Fibroblast of lung (primary cell): ENCODE data around the gene PDE4B. TPM values are rescaled to one million over a fixed set of nuclear protein-coding genes. Genes with fewer than 3 reads are reported as not detected.

Experiments
- DNase-seq, 2 donors: peaks; one replicate each; pipeline versions ENCODE4 v3.0.0 to v3.0.0-alpha.2; 2010; ENCODE audit warnings: low read depth in 2 of 2
- H2AFZ ChIP-seq: 2 replicates; pipeline ENCODE4 v1.5.1; 2012; ENCODE audit warnings: low read length, control low read depth, inconsistent platforms
- H3K27ac ChIP-seq: 2 replicates; pipeline ENCODE4 v1.5.1; 2011; ENCODE audit warnings: low read length, control low read depth; ENCODE audit not compliant: insufficient read depth
- H3K27me3 ChIP-seq: 2 replicates; pipeline ENCODE4 v1.5.1; 2011; ENCODE audit warnings: mild to moderate bottlenecking, low read length; ENCODE audit not compliant: control insufficient read depth, insufficient read depth
- H3K36me3 ChIP-seq: 2 replicates; pipeline ENCODE4 v1.5.1; 2011; ENCODE audit warnings: low read length; ENCODE audit not compliant: control insufficient read depth, insufficient read depth
- H3K4me1 ChIP-seq: 2 replicates; pipeline ENCODE4 v1.5.1; 2011; ENCODE audit warnings: low read length; ENCODE audit not compliant: control insufficient read depth, insufficient read depth; ENCODE audit errors: extremely low read depth
- H3K4me2 ChIP-seq: 2 replicates; pipeline ENCODE4 v1.5.1; 2011; ENCODE audit warnings: low read length, control low read depth; ENCODE audit not compliant: insufficient read depth; ENCODE audit errors: extremely low read depth
- H3K4me3 ChIP-seq, 4 experiments: fragments of 200-600 bp in 1 of 4; sonication (generic) in 1 of 4; replicated peaks in 1 of 4; 2 replicates each; pipeline ENCODE4 v1.5.1; 2011 to 2016; ENCODE audit warnings: low read length in 4 of 4, low read depth in 3 of 4, mild to moderate bottlenecking in 3 of 4, control low read depth in 2 of 4, inconsistent platforms in 1 of 4, mixed read lengths in 1 of 4; ENCODE audit not compliant: insufficient read depth in 1 of 4; ENCODE audit errors: control extremely low read depth in 1 of 4
- H3K79me2 ChIP-seq: 2 replicates; pipeline ENCODE4 v1.5.1; 2012; ENCODE audit warnings: mild to moderate bottlenecking, low read length, inconsistent platforms; ENCODE audit not compliant: control insufficient read depth, insufficient read depth
- H3K9ac ChIP-seq: 2 replicates; pipeline ENCODE4 v1.5.1; 2011; ENCODE audit warnings: mild to moderate bottlenecking, low read length, control low read depth; ENCODE audit not compliant: insufficient read depth
- H3K9me3 ChIP-seq: 2 replicates; pipeline ENCODE4 v1.5.1; 2012; ENCODE audit warnings: low read depth, low read length; ENCODE audit not compliant: control insufficient read depth, insufficient read depth
- H4K20me1 ChIP-seq: 2 replicates; pipeline ENCODE4 v1.5.1; 2011; ENCODE audit warnings: low read length; ENCODE audit not compliant: control insufficient read depth, insufficient read depth; ENCODE audit errors: extremely low read depth
- EZH2 ChIP-seq: IDR thresholded peaks from 2 replicates; pipeline ENCODE4 v1.5.1; 2012; ENCODE audit warnings: low read length, control low read depth, mild to moderate bottlenecking; ENCODE audit errors: missing control alignments
- polyA plus RNA-seq, 2 donors: library from polyadenylated mRNA; depleted of rRNA in 1 of 2; stranded (reverse) in 1 of 2; unstranded in 1 of 2; fragments of >200 nt; gene quantifications; 2 replicates each; pipeline ENCODE4 v1.2.1, GENCODE V29; 2011 to 2012; ENCODE audit warnings: missing spikeins in 1 of 2
- total RNA-seq: library from RNA; depleted of rRNA; stranded (reverse); fragments of >200 nt; gene quantifications from 2 replicates; pipeline ENCODE4 v1.2.1, GENCODE V29; 2014
- TF ChIP-seq, protein P1 (sequence below), 2 donors: IDR thresholded peaks in 1 of 2; conservative IDR thresholded peaks in 1 of 2; 1 replicate in 1 of 2; 2 replicates in 1 of 2; pipeline ENCODE4 v1.5.1; 2011 to 2012; ENCODE audit warnings: low read length in 2 of 2, control low read depth in 1 of 2, inconsistent platforms in 1 of 2, low read depth in 1 of 2, mild to moderate bottlenecking in 1 of 2

PDE4B gene
- total and polyA plus RNA-seq, 2 donors (not counting 1 experiment from before 2014, with no cell fraction given) = 3.7 to 19.8 TPM

GRCh38 chr1:66295803-66296202 lies 503.1 kb downstream of the PDE4B start:
- TF ChIP-seq, protein P1, sequence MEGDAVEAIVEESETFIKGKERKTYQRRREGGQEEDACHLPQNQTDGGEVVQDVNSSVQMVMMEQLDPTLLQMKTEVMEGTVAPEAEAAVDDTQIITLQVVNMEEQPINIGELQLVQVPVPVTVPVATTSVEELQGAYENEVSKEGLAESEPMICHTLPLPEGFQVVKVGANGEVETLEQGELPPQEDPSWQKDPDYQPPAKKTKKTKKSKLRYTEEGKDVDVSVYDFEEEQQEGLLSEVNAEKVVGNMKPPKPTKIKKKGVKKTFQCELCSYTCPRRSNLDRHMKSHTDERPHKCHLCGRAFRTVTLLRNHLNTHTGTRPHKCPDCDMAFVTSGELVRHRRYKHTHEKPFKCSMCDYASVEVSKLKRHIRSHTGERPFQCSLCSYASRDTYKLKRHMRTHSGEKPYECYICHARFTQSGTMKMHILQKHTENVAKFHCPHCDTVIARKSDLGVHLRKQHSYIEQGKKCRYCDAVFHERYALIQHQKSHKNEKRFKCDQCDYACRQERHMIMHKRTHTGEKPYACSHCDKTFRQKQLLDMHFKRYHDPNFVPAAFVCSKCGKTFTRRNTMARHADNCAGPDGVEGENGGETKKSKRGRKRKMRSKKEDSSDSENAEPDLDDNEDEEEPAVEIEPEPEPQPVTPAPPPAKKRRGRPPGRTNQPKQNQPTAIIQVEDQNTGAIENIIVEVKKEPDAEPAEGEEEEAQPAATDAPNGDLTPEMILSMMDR (conservative IDR thresholded peaks at IDR 0.05 in 1 of 2, IDR thresholded peaks at IDR 0.05 in 1 of 2; ENCODE audit: low read depth in 1 of 2, low read length in 2 of 2) = no peak
- TF ChIP-seq EZH2 = no peak
- no peak overlapping the region for H3K9ac ChIP-seq
- no peaks in the 10 kb centered on the region for H3K27me3 ChIP-seq

DNA sequence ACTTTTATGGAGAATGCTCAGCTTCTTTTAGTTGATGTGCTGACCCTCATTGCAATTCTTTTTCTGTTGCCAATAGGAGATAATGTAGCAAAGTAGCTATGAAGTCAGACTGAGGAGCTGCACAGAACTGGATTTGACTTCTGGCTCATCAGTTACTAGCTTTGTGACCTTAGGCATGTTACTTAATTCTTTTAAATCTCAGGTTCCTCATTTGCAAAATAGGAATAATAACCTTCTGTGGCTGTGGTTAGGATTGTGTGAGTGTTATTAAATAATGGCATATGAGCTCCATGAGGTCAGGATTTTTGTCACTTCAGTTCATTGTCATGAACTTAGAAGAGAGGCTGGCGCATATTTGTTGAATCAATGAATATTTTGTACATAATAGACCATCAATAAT lies 503.7 kb downstream of the PDE4B start:
- TF ChIP-seq EZH2 = no peak
- Histone ChIP-seq H3K27ac (no peak overlapping the region), H3K27me3 (no peaks in the 10 kb centered on the region), H2AFZ (no peak overlapping the region), H3K9ac (no peak overlapping the region), H3K4me1 (no peaks in the 10 kb centered on the region), H3K4me2 (no peak overlapping the region), H3K4me3 (no peak overlapping the region), H3K79me2 (no peaks in the 10 kb centered on the region), H3K9me3 (no peaks in the 10 kb centered on the region), H4K20me1 (no peaks in the 10 kb centered on the region), H3K36me3 (no peaks in the 10 kb centered on the region)
- no peak for DNase-seq

More at GRCh38 chr1:66295803-66296202, 503.1 kb downstream of the PDE4B start:
- Histone ChIP-seq H4K20me1 (no peaks in the 10 kb centered on the region), H3K79me2 (no peaks in the 10 kb centered on the region), H3K27ac (no peak overlapping the region), H2AFZ (no peak overlapping the region), H3K9me3 (no peaks in the 10 kb centered on the region), H3K36me3 (no peaks in the 10 kb centered on the region), H3K4me2 (no peak overlapping the region), H3K4me1 (no peaks in the 10 kb centered on the region), H3K4me3 (no peak overlapping the region)
- DNase-seq = no peak

- DNase-seq = no peak
- H3K9ac ChIP-seq = no peak overlapping the region
Observed at GRCh38 chr1:66296951-66297350, 504.3 kb downstream of the PDE4B start.

More at GRCh38 chr1:66296951-66297350, 504.3 kb downstream of the PDE4B start:
- Histone ChIP-seq H3K79me2 (no peaks in the 10 kb centered on the region), H3K4me2 (no peak overlapping the region), H3K36me3 (no peaks in the 10 kb centered on the region), H3K4me3 (no peak overlapping the region), H2AFZ (no peak overlapping the region), H3K4me1 (no peaks in the 10 kb centered on the region), H3K9me3 (no peaks in the 10 kb centered on the region), H3K27ac (no peak overlapping the region), H4K20me1 (no peaks in the 10 kb centered on the region), H3K27me3 (no peaks in the 10 kb centered on the region)
- TF ChIP-seq EZH2 = no peak
- TF ChIP-seq, protein P1 (conservative IDR thresholded peaks at IDR 0.05 in 1 of 2, IDR thresholded peaks at IDR 0.05 in 1 of 2; ENCODE audit: low read depth in 1 of 2, low read length in 2 of 2) = no peak
